ENCODE measurements around the gene CACUL1. TPM values are rescaled to one million over a fixed set of nuclear protein-coding genes. Genes with fewer than 3 reads are reported as not detected.

The CACUL1 gene
- total and polyA plus RNA-seq, 9 of the 15 experiments (the other 6 are each of a cell fraction or from before 2014, with no cell fraction given) = 4.5 to 17.1 (median 13.5) TPM

GRCh38 chr10:118698421-118698820 lies 56.3 kb downstream of the CACUL1 start (continued):
- TF ChIP-seq CHD7 (IDR thresholded peaks at IDR 0.05; ENCODE audit: low read depth, low read length) (no peak), MTA1 (IDR thresholded peaks at IDR 0.05; ENCODE audit: borderline replicate concordance) (no peak), SIN3A (IDR thresholded peaks at IDR 0.05; ENCODE audit: borderline replicate concordance in 2 of 2, control insufficient read depth in 1 of 2, low read depth in 2 of 2, low read length in 2 of 2) (no peak), ZNF551 (CRISPR knock-in tag; IDR thresholded peaks at IDR 0.05) (no peak), TBP (optimal IDR thresholded peaks at IDR 0.05; ENCODE audit: low read depth, low read length) (no peak), RAD21 (CRISPR knock-in tag; conservative IDR thresholded peaks at IDR 0.05 in 1 of 2, IDR thresholded peaks at IDR 0.05 in 1 of 2) (no peak), GATA2 (CRISPR knock-in tag; IDR thresholded peaks at IDR 0.05) (no peak), DPF2 (IDR thresholded peaks at IDR 0.05) (peak; percentile 69; the same call in 1 of the 2 replicates), SMARCA4 (IDR thresholded peaks at IDR 0.05) (0 out of 2 replicates have a peak, but pooled peaks have one; percentile 26), CREB3 (tag; conservative IDR thresholded peaks at IDR 0.05; ENCODE audit: low read depth) (no peak), ZNF444 (CRISPR knock-in tag; IDR thresholded peaks at IDR 0.05) (no peak), TAF7 (tag; IDR thresholded peaks at IDR 0.05) (no peak), FOSL1 (tag; conservative IDR thresholded peaks at IDR 0.05) (peak; percentile 81), ZNF41 (CRISPR knock-in tag; conservative IDR thresholded peaks at IDR 0.05) (no peak)

Measured in K562 (cell line).